Body of pancreas (tissue), 4 donors: Measurements from ENCODE around the gene CCDC158. TPM values are rescaled to one million over a fixed set of nuclear protein-coding genes. Genes with fewer than 3 reads are reported as not detected.

ENCODE experiments used
- ATAC-seq: fragments of 150-250 bp; one replicate; pipeline ENCODE4 v1.9.1; 2016
- DNase-seq, 4 donors: peaks; one replicate each; pipeline ENCODE4 v3.0.0-alpha.2; 2019
- H3K27ac ChIP-seq, 4 donors: fragments of 200-600 bp; sonication (generic); 1 replicate in 3 of 4; 2 replicates in 1 of 4; pipeline versions ENCODE4 v1.5.1 to v1.6.1; 2016 to 2019; ENCODE audit warnings: mild to moderate bottlenecking in 1 of 4, mixed read lengths in 1 of 4, moderate library complexity in 1 of 4
- H3K27me3 ChIP-seq, 2 donors: fragments of 200-600 bp; sonication (generic); one replicate each; pipeline ENCODE4 v1.6.0; 2016; ENCODE audit warnings: mild to moderate bottlenecking in 1 of 2
- H3K36me3 ChIP-seq, 2 donors: fragments of 200-600 bp; sonication (generic); replicated peaks in 1 of 2; 2 replicates each; pipeline ENCODE4 v1.5.1; 2016; ENCODE audit warnings: low read depth in 2 of 2; ENCODE audit not compliant: insufficient read depth in 1 of 2
- H3K4me1 ChIP-seq: fragments of 200-600 bp; sonication (generic); one replicate; pipeline ENCODE4 v1.6.0; 2016
- H3K4me3 ChIP-seq, 2 donors: fragments of 200-600 bp; sonication (generic); 1 replicate in 1 of 2; 2 replicates in 1 of 2; pipeline ENCODE4 v1.5.1; 2016 to 2019
- H3K9me3 ChIP-seq, 3 donors: fragments of 200-600 bp; sonication (generic); 1 replicate in 2 of 3; 2 replicates in 1 of 3; pipeline ENCODE4 v1.5.1; 2016
- CTCF ChIP-seq, 7 experiments: fragments of 450-650 bp in 4 of 7; fragments of 200-600 bp in 3 of 7; sonication (generic) in 3 of 7; IDR thresholded peaks; one replicate each; pipeline ENCODE4 v1.5.1; 2016 to 2019; ENCODE audit warnings: antibody characterized with exemption in 7 of 7
- POLR2A ChIP-seq, 3 donors: fragments of 450-650 bp; IDR thresholded peaks; one replicate each; pipeline ENCODE4 v1.6.1; 2016; ENCODE audit warnings: antibody characterized with exemption in 3 of 3, mild to moderate bottlenecking in 2 of 3
- WGBS, 2 donors: methylation state at CpG; one replicate each; pipeline ENCODE4 v1.1.5; 2017; 5-methylcytosine and 5-hydroxymethylcytosine counted together
- intact Hi-C: fragments of 100-400 bp; cut with DNase I; formaldehyde crosslinking; loops from one replicate; pipeline ENCODE4 v1.15.1; 2023
- total RNA-seq, 2 donors: library from RNA; depleted of rRNA; stranded (reverse); fragments of >200 nt; gene quantifications; one replicate each; pipeline ENCODE4 v1.1.0, GENCODE V29; 2016

Gene CCDC158
- total RNA-seq, 2 donors from 2014 or later: 0.99 to 1.3 TPM

GRCh38 chr4:76334885-76335284, 86.1 kb downstream of the CCDC158 start:
- Histone ChIP-seq H3K9me3 (no peaks in the 10 kb centered on the region), H3K4me3 (no peak overlapping the region), H3K36me3 (no peaks in the 10 kb centered on the region), H3K27me3 (no peaks in the 10 kb centered on the region), H3K4me1 (no peaks in the 10 kb centered on the region), H3K27ac (no peak overlapping the region)
- 77 to 83% methylated on average over 3 of the region's 3 CpGs for WGBS, 2 donors
- TF ChIP-seq POLR2A (IDR thresholded peaks at IDR 0.05): no peak
- no peak for ATAC-seq
- intact Hi-C loops: no loop called here
- no peak for DNase-seq

- no peak overlapping the region for H3K27ac ChIP-seq
- H3K36me3 ChIP-seq: no peaks in the 10 kb centered on the region
- DNase-seq: no peak
- H3K27me3 ChIP-seq: no peaks in the 10 kb centered on the region
- H3K4me1 ChIP-seq: no peaks in the 10 kb centered on the region
- no peaks in the 10 kb centered on the region for H3K9me3 ChIP-seq
- no peak for TF ChIP-seq CTCF (IDR thresholded peaks at IDR 0.05)
- no peak for TF ChIP-seq POLR2A (IDR thresholded peaks at IDR 0.05)
- ATAC-seq: no peak
- intact Hi-C loops: no loop called here
- no peak overlapping the region for H3K4me3 ChIP-seq
These were observed 94.4 kb downstream of the CCDC158 start for GRCh38 chr4:76326515-76326914.

GRCh38 chr4:76325072-76325471, 95.9 kb downstream of the CCDC158 start:
- H3K4me3 ChIP-seq: no peak overlapping the region
- no peak for ATAC-seq
- H3K9me3 ChIP-seq: no peaks in the 10 kb centered on the region
- no peaks in the 10 kb centered on the region for H3K4me1 ChIP-seq
- no peaks in the 10 kb centered on the region for H3K27me3 ChIP-seq
- H3K27ac ChIP-seq: no peak overlapping the region
- no peaks in the 10 kb centered on the region for H3K36me3 ChIP-seq
- DNase-seq: no peak
- TF ChIP-seq CTCF (IDR thresholded peaks at IDR 0.05) (no peak), POLR2A (IDR thresholded peaks at IDR 0.05) (no peak)
- intact Hi-C loops: no loop called here

GRCh38 chr4:76322236-76322635, 98.7 kb downstream of the CCDC158 start:
- H3K4me3 ChIP-seq: no peak overlapping the region
- intact Hi-C loops: no loop called here
- no peak for TF ChIP-seq CTCF (IDR thresholded peaks at IDR 0.05)
- no peak for TF ChIP-seq POLR2A (IDR thresholded peaks at IDR 0.05)
- no peak overlapping the region for H3K27ac ChIP-seq
- ATAC-seq (no peak), DNase-seq (no peak)
- WGBS, 2 donors: 74 to 80% methylated on average over 3 of the region's 3 CpGs
- no peaks in the 10 kb centered on the region for H3K36me3 ChIP-seq
- no peaks in the 10 kb centered on the region for H3K4me1 ChIP-seq
- H3K9me3 ChIP-seq: no peaks in the 10 kb centered on the region
- no peaks in the 10 kb centered on the region for H3K27me3 ChIP-seq

GRCh38 chr4:76316131-76316530, 104.8 kb downstream of the CCDC158 start:
- 81 to 95% methylated on average over 1 of the region's 1 CpG for WGBS, 2 donors
- no peak for TF ChIP-seq CTCF (IDR thresholded peaks at IDR 0.05)
- H3K36me3 ChIP-seq: no peaks in the 10 kb centered on the region
- no peak overlapping the region for H3K4me3 ChIP-seq
- H3K27me3 ChIP-seq: no peaks in the 10 kb centered on the region
- intact Hi-C loops: no loop called here
- DNase-seq: no peak
- no peak for ATAC-seq
- no peak overlapping the region for H3K27ac ChIP-seq
- no peaks in the 10 kb centered on the region for H3K4me1 ChIP-seq
- no peaks in the 10 kb centered on the region for H3K9me3 ChIP-seq
